Measurements from ENCODE around the gene GPR158.

GPR158 gene

GRCh38 chr10:25493122-25493893, 318.5 kb downstream of the GPR158 start:
- FAIRE-seq (no peak), DNase-seq (ENCODE audit: insufficient read length, low spot score) (no peak)

GRCh38 chr10:25497246-25497645, 322.4 kb downstream of the GPR158 start:
- FAIRE-seq, result no peak

GRCh38 chr10:25498645-25499044, 323.8 kb downstream of the GPR158 start:
- no peak for FAIRE-seq
- DNase-seq (ENCODE audit: insufficient read length, low spot score), result no peak

More at GRCh38 chr10:25497246-25497645, 322.4 kb downstream of the GPR158 start:
- no peak for DNase-seq (ENCODE audit: insufficient read length, low spot score)

- DNase-seq (ENCODE audit: insufficient read length, low spot score), result no peak
- FAIRE-seq, result no peak
These were observed 327.1 kb downstream of the GPR158 start for GRCh38 chr10:25501912-25502311.

- FAIRE-seq, result no peak
- no peak for DNase-seq (ENCODE audit: insufficient read length, low spot score)
These were observed 327.7 kb downstream of the GPR158 start for GRCh38 chr10:25502453-25502852.

- no peak for DNase-seq (ENCODE audit: insufficient read length, low spot score)
- no peak for FAIRE-seq
These were observed 329.5 kb downstream of the GPR158 start for GRCh38 chr10:25504306-25504705.

GRCh38 chr10:25504838-25505237, 330.0 kb downstream of the GPR158 start:
- FAIRE-seq, result no peak
- no peak for DNase-seq (ENCODE audit: insufficient read length, low spot score)

- DNase-seq (ENCODE audit: insufficient read length, low spot score), result no peak
These were observed 330.7 kb downstream of the GPR158 start for GRCh38 chr10:25505466-25505865.

GRCh38 chr10:25506821-25507335, 332.1 kb downstream of the GPR158 start:
- FAIRE-seq, result no peak

More at GRCh38 chr10:25505466-25505865, 330.7 kb downstream of the GPR158 start:
- FAIRE-seq, result no peak

GRCh38 chr10:25508112-25508815, 333.5 kb downstream of the GPR158 start:
- DNase-seq (ENCODE audit: insufficient read length, low spot score) (no peak), FAIRE-seq (no peak)

More at GRCh38 chr10:25506821-25507335, 332.1 kb downstream of the GPR158 start:
- DNase-seq (ENCODE audit: insufficient read length, low spot score), result no peak

- DNase-seq (ENCODE audit: insufficient read length, low spot score) (no peak), FAIRE-seq (no peak)
These were observed 334.4 kb downstream of the GPR158 start for GRCh38 chr10:25509151-25509550.

- no peak for DNase-seq (ENCODE audit: insufficient read length, low spot score)
- no peak for FAIRE-seq
These were observed 347.5 kb downstream of the GPR158 start for GRCh38 chr10:25522294-25522693.

- no peak for FAIRE-seq
- no peak for DNase-seq (ENCODE audit: insufficient read length, low spot score)
These were observed 348.3 kb downstream of the GPR158 start for GRCh38 chr10:25522946-25523608.

- FAIRE-seq, result no peak
- DNase-seq (ENCODE audit: insufficient read length, low spot score), result no peak
These were observed 355.5 kb downstream of the GPR158 start for GRCh38 chr10:25530306-25530705.

GRCh38 chr10:25531457-25532061, 356.8 kb downstream of the GPR158 start:
- FAIRE-seq, result no peak
- DNase-seq (ENCODE audit: insufficient read length, low spot score), result no peak

- DNase-seq (ENCODE audit: insufficient read length, low spot score) (no peak), FAIRE-seq (no peak)
These were observed 357.4 kb downstream of the GPR158 start for GRCh38 chr10:25532213-25532612.

GRCh38 chr10:25536027-25536426, 361.2 kb downstream of the GPR158 start:
- DNase-seq (ENCODE audit: insufficient read length, low spot score) (no peak), FAIRE-seq (no peak)

- FAIRE-seq (no peak), DNase-seq (ENCODE audit: insufficient read length, low spot score) (no peak)
These were observed 372.6 kb downstream of the GPR158 start for GRCh38 chr10:25547382-25547781.

GRCh38 chr10:25552283-25552919, 377.6 kb downstream of the GPR158 start:
- FAIRE-seq (no peak), DNase-seq (ENCODE audit: insufficient read length, low spot score) (no peak)

GRCh38 chr10:25555865-25556264, 381.1 kb downstream of the GPR158 start:
- no peak for DNase-seq (ENCODE audit: insufficient read length, low spot score)
- no peak for FAIRE-seq

Data from HTR-8/SVneo (cell line).